ENCODE measurements around the gene EPHB3.

The EPHB3 gene

DNA sequence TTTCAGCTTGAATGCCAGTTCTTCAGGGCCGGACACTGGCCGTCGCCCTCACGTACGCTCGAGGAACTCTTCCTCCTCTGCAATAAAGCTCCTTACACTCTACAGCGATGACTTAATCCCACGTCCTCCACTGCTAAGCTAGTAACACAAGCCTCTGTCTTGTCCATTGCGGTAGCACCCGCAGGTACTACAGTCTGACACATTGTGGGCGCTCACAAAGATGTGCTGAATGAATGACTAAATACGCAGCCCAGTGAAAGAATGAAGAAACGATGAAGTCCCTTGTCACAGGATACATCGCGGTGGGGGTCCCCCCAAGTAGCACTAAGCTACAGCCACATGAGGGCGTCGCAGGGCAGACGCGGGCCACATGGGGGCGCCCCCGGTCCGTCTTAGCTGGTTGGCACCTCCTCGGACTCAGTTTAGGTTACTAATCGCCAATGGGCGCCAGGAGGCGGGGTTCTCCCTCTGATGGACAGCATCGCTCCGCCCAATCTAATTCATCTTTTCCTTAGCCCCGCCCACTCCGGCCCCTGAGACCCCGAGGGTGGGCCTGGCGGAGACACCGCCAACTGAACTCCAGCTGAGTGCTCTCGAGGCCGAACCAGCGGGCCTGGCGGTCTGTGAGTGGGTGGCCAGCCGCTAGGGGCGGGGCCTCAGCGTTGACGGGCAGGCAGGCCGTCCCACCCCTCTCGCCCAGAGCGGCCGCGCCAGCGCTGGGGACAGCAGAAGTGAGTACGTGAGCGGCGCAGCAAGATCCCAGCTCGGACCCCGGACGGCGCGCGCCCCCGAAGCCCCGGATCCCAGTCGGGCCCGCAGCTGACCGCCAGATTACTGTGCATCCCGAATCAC, at the start of gene EPHB3:
TSS of gene EPHB3 (plus strand) at position 725 of the 852 bp plus-strand sequence. CDS start 451 bp downstream, outside the sequence.
- peak; percentile 96 for DNase-seq

DNA sequence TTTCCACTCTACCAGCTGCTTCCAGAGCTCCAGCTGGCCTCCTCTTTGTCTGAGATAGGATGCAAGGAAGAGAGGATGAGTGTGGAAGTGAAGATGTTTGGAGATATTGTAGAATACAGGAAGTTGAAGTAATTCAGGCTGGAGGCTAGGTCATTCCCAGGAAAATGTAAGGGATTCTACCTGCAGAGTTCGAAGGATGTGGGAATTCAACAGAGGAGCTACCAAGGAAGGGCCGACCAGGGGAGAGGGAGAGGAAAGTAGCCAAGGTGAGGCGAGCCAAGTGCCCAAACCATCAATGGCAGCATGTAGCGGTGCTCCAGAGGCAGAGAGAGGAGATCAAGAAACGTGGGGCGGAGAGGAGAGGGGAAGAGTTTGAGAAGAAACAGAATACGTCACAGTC, 49.0 kb upstream of the EPHB3 start:
- DNase-seq: no peak

DNA sequence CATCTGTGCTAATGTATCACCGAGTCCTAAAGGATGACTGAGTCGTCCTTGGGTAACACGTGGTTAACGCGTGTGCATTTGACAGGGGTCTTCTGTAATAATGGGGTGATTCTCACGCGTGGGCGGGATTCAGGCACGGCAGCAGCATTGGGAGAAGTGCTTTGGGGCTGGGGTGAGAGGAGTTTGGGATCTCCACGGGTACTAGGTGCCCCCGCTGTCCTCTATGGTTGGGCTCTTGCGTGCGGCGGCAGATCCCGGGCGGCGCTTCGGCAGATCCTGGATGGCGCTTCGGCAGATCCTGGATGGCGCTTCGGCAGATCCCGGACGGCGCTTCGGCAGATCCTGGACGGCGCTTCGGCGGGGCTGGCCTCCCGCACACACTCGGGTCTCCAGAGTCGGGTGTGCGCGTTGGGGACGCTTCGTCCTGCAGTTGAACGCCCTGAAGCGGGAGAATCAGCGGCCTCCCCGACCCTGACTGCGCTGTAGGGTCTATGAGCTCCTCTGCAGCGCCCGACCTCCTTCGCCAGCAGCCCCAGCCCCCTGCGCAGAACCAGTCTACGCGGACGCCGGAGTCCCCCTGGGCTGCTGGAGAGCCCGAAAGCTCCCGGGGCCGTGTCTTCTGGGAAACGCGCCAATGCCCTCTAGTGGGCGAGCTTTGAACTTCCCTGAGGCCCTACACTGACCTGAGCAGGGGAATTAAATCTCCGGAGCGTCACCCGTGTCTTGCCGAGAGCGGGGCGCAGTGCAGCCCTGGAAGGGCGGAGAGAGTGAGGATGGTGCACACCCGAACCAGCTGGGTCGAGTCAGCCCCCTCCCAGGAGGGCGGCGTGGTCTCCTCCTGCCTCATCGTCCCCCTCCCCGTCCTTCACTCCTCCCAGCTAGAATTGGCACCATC, 48.1 kb upstream of the EPHB3 start:
- peak; percentile 90 for DNase-seq

DNA sequence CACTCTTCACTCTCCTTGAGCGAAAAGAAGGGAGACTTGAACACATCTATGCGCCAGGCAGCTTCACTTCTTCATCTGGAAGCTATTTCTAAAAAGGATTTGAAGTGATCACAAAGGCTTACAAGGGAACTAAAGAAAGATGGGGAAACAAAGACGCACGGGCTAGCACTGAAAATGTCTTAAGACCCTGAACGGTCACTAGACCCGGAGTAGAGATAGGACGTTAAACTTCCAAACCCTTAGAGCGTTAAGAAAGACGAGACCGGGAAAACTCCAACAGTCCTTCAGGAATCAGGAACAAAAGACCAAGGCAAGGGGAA, 47.5 kb upstream of the EPHB3 start:
- no peak for DNase-seq

DNA sequence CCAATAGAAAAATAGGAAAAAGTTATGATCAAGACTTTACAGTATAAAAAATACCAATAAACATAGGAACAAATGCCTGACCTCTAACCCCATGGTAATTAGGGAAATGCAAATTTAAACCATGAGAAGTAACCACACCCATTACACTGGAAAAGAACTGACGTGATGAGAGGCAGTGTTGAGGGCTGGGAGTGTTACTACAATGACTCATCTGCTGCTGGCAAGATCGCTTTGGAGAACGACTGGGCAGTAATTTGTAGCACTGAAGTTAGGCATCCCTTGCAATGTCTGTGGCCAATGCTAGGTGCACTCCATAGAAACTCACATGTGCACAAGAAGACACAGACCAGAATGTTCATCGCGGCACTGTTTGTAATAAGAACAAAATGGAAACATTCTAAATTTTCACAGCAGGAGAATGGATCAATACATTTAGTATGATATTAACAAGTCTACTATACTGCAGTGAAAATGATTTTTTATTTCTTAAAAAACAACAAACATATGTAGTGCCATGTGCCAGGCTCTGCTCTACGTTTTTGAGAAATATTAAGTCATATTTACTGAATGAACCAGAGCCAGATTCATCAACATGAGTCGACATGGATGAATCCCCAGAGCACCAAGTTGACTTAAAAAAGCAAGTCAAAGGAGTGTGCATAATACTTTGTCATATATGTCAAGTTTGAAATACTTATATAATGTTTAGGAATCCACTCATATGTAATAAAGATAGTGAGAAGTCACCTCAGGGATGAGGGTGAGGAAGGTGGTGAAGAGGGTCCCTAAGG, 37.6 kb upstream of the EPHB3 start:
- DNase-seq: peak; percentile 51

DNA sequence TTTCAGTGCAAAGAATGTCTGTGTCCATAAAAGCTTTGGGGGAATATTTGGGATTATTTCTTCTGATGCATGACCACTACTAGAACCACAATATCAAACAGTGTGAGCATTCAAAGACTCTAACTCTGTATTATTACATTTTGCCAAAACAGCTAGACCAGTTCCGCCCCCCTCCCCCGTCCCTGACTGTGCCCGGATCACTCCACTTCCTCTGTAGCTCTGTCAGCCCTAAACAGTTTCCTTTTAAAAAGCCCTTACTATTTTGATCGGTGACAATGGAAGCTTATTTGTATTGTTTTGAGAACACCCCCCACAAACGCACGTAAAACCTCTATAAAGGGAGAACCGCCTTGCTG, 36.6 kb upstream of the EPHB3 start:
- peak; percentile 35 for DNase-seq

DNA sequence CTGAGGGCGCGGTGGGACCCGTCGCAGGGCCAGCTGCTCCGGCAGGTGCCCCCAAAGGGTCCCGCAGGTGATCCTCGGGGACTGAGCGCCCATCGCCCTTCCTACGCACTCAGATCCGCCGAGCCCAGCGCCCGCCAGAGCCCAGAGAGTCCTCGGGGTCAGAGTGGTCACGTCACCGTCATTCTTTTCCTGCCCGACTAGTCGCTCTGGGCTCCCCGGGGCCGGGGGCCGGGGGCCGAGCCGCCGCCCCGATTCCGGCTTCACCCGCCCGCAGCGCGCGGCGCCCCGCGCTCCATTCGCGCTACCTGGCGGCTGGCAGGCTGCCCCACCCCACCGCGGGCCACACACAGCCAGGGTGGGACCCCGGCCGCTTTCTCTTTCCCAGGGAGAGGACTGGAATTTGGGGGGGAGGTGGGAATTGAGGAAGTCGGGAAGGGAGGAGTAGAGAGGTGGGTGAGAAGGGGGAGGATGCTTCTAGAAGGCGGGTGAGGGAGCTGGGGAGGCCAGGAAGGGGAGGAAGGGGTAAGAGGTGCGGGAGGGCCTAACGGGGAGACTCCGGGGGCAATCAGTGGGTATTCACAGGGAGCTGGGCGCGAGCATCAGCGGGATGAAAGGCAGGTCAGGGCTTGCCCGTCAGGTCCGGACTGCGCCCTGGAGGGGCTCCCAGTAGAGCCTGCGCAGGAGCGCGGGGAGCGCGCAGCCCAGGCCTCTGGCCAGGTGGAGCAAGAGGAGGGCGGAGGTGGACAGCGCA, 36.1 kb upstream of the EPHB3 start:
- peak; percentile 34 for DNase-seq

DNA sequence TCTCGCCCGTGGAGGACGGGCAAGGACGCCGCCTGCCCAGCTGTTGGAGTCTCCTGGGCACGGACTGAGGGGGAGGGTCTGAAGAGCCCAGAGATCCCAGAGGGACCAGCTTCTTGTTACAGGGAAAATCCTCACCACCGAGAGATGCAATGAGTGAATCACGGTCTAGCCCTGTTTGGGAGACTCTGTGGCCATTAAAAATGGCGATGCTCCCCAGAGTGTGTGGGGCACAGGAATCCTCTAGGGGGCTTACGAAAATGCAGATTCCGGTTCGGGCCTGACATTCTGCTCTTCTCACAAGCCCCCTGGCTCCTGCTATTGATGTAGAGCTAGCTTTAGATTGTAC, 35.5 kb upstream of the EPHB3 start:
- DNase-seq: no peak

DNA sequence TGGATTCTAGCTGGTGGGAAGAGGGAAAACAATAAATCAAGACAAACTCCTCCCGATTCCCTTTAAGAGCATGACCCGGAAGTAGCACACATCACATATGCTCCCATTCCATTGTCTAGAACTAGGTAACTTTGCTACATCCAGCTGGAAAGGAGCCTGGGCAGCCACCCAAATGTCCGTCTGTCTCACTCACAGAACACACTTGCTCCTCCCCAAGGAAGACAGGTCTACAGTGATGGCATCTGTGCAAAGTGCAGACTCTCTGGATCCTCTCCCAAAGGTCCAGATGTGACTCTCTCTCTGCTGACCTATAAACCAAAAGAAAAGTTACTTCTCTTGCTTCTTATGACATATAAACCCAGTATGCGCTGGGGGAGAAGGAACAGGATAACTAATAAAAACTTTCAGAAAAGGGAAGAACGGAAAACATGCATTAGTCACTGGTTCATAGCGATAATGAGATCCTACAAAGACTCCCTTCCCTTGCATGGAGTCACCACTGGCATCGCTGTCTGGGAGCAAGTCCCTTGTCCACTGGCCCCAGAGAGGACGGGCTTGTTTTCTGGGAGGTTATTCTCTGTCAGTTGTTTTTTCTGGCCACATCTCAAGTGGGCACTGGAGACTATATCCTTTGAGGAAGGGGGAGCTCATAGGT, 29.8 kb upstream of the EPHB3 start:
- no peak for DNase-seq

DNA sequence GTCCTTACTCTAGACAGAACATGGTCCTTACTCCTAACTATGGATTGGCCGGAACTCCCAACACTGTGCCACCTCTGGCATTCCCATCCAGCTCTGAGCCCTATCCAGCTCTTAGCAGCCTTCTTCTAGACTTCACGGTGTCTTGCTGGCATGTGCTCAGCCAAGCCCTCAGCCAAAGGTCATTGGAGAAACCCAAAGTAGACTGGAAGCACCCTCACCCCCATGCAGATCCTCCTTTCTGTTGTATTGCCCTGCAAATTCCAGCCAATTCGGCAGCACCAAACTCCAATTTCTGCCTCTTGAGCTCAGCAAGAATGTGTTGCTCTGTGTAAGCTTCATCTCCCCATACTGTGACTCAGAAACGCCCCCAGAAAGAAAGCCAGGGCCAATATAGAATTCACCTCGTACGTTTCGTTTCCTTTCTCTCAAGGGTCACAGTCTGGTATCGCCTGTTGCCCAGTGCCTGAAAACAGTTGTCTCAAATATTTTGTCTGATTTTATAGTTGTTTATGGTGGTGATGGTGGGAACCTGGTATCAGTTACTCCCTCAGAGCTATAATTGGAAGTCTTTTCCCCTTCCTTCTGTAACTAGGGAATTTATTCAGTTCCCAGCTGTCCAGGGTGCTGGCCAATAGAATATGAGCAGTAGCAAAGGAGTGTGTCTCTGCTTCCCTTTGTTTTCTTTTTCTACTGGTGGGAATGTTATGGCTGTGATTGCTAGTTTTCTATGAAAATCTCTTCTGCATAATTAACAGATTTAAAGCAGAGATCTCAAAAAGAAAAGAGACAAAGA, 28.4 kb upstream of the EPHB3 start:
- no peak for DNase-seq

DNA sequence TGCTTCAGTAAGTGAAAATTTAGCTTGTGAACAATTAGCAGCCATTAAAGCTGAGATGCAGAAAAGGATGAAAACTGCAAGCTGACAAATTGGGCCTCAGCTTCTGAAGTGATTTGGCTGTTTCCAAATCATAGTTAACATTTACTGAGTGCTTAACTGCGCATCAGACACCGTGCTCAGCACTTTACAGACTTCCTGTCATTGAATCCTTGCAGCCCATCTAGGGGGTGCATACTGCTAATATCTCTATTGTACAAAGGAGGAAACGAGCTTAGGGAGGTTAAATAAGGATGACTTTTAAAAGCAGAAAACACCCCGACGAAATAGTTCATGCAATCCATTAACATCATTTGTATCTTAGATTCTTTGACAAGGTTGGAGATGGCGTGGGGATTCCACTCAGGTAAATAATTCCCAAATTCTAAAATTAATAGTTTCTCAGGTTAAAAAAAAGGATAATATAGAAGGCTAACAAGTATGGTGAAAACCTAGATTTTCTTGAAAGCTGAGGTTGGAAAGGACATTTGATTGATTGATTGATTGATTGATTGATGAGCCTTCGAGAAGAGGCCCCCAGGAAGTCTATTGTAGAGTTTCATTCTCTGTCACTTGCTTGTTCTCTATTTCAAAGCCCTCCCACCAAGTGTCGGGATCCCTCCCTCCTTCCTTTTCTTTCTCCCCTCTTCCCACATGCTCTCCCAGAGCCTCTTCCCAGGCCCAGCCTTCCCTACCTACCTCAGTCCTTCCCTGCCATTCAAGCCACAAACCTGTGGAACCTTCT, 23.5 kb upstream of the EPHB3 start:
- DNase-seq: no peak

DNA sequence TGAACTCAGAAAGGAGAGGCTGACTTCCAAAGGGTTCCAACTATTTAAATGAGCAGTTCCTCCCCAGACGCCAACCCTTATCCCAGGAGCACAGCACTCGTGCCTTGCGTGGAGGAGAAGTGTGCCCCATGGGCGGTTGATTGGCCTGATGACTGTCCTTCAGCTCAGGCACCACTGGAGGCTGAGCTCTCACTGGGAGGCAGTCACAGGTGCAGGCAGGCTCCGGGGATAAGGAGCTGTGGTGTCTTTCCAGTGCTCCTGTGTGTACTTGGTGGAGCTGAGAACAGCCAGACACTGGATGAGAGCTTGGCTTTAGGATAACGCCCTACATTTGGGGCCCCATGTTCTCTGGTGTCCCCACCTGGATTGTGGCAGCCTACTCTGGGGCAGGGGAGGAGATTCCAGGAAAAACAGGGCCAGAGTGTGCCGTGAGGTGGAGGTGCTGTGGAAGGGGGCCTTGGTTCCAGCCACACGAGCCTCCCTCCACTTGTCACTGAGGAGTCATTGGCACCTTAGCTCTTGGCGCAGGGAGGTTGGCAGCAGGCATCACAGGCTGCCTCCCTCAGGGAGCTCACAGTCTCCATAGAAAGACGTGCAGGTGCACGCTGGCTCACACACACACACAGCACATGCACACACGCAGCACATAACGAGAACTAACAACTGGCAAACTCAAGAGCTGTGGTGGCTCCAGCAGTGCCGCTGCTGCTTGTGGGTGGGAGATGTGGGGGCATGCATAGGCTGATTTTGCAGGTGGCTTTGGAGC, 22.7 kb upstream of the EPHB3 start:
- DNase-seq: no peak

DNA sequence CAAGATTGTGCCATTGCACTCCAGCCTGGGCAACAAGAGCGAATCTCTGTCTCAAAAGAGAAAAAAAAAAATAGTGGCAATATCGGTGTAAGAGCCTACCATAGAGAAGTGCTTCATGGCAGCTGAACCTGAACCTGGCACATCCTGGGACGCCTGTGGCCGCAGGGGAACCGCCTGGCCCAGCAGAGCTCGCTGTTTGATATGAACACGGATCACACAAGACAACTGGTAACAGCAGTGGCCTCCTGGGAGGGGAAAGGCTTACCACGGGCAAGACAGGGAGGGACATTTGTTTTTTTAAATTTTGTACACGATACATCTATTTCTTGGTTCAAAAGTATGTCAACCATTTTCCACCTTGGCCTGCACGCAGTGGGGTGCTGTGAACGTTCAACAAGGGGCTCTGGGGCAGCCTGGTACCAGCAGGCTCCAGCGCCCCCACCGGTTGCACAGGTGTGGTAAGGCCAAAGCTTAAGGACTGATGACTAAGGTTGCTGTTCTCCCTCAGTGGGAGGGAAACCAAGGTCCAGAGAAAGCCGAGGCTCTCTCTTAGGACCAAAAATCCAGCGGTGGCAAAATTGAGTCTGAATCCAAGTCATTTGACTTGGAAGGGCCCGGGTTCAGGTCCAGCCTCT, 21.7 kb upstream of the EPHB3 start:
- no peak for DNase-seq

DNA sequence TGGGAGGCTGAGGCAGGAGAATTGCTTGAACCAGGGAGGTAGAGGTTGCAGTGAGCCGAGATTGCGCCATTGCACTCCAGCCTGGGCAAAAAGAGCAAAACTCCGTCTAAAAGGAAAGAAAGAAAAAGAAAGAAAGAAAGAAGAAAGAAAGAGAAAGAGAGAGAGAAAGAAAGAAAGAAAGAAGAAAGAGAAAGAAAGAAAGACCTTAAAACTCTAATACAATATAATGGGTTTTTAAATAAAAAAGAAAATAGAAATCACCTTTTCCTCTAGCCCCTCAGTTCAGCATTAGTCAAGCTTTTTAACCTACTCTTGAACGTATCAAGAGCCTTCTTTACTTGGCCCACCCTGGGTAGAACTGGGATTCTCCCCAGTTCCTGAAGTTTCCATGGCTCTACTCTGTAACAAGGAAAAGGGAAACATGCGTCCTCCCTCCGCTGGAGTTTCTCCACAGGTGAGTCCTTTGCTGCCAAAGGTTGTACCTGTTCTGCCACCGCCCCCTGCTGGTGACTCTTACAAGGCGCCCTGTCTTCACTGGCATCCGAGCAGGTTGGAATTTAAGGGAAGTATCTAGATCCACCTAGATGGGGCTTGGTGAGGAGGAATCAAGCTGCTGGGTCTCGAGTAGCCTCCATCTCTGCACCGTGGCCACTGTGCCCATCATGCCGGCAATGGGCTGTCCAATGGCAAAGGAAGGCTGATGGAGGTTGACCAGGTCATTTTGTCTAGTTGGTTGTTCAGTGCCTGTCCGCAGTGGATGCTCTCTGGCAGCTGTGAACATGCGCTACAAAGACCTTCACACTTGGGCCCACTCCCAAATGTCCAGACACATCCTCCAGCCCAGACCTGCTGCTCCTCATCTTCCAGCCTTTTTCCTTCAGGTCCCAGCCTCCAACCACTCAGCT, 20.6 kb upstream of the EPHB3 start:
- DNase-seq: peak; percentile 87

DNA sequence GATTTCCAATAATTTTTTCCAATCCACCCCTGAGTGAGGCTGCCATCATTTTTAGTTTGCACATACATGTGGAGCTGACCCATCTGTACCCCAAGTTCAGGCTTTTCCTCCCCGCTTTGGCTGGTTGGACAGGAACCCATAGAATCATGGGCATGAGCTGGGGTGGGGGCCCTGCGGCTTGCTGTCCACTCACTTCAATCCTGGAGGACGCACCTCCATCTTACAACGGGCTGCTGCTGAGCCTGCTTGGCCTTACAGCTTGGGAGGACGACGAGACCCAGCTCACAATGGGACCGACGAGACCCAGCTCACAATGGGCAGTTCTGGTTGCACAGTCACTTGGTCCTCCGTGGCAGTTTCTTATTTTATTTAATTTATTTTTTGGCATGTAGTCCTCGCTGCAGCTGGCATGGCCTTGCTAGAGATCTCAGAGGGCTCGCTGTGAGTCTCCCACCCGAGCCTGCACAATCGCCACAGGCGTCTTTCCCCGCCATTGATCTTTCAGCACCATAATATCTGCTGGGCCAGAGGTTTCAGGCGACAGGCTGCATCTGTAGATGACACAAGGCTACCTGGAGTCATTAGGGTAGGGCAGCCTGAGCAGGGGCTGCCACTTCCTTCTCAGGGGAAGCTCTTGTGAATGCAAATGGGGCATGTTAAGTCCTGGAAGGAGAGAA, 19.6 kb upstream of the EPHB3 start:
- DNase-seq: no peak

DNA sequence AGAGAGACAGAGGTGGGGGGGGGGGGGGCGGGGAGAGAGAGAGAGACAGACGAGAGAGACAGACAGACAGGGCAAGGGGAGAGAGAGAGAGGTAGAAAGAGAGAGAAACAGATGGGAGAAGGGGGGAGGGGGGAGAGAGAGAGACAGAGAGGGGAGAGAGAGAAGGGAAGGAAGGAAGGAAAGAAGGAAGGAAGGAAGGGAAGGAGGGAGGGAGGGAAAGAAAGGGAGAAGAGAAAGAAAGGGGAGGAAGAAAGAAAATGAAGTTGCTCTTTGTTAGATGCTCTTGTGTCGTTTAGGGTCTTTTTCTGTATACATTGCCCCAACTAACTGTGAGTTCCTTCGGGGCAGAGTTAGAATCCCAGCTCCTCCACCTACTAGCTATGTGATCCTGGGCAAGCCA, 19.0 kb upstream of the EPHB3 start:
- no peak for DNase-seq

DNA sequence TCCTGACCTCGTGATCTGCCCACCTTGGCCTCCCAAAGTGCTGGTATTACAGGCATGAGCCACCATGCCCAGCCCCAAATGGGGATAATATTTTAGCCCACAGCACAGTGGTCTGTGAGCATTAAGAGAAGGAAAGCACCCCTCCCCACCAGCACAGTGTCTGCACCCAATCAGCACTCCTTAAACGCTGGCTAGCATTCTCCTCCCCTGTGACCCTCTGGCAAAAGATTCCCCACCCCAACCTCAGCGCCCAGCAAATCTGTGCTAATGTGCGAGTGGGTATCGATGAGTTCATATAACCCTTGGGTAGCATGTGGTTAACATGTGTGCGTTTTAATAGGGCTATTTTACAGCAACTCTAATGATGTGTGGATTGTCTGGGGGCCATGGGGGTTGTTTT, 18.3 kb upstream of the EPHB3 start:
- no peak for DNase-seq
